ENCODE measurements around the gene ZBTB17.

- no peak for TF ChIP-seq CTCF (conservative IDR thresholded peaks at IDR 0.05)
- TF ChIP-seq ZFX (IDR thresholded peaks at IDR 0.05) = no peak
Observed at GRCh38 chr1:15933684-15934083, 42.2 kb downstream of the ZBTB17 start.

Measured in C4-2B (cell line).